ENCODE measurements around the gene HTD2. TPM values are rescaled to one million over a fixed set of nuclear protein-coding genes. Genes with fewer than 3 reads are reported as not detected.

The HTD2 gene
- total RNA-seq, 1 experiment from 2014 or later = 18.2 TPM

DNA sequence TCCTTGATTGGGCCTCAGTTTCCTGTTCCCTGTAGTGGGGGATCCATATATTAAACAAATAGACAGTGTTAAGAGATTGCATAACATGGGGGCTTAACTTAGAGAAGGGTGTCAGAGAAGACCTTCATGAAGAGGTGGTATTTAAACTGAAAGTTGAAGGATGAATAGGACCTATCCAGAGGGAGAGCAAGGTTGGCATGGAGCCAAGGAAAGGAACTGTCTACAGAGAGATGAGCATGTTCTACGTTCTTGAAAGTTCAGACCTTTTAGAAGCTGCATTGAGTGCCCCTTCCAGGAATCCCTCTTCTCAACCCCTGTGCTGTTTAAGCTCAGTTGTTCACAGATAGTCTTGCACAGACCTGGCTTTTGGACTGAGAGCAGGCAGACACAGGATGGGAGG is 2.4 kb downstream of the HTD2 start:
- Histone ChIP-seq H3K4me3 (ENCODE audit: insufficient read depth, low read depth, low read length) (no peak overlapping the region), H3K27me3 (ENCODE audit: control insufficient read depth, insufficient read depth, low read length) (no peaks in the 10 kb centered on the region), H3K36me3 (replicated peaks; ENCODE audit: control insufficient read depth, insufficient read depth, low read length) (peaks cover 26% of the 10 kb centered on the region)
- no peak for DNase-seq

DNA sequence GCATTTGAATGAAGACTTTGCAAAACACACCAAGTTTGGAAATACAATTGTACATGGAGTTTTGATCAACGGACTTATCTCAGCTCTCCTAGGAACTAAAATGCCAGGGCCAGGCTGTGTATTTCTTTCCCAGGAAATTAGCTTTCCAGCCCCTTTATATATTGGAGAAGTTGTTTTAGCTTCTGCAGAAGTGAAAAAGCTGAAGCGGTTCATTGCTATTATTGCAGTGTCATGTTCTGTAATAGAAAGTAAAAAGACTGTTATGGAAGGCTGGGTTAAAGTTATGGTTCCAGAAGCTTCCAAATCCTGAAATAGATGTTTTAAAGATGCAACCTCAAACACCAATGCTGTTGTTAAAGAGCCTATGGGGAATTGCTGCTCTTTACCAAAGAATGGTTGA is 11.5 kb downstream of the HTD2 start:
- DNase-seq = no peak
- peaks cover 28% of the 10 kb centered on the region for H3K36me3 ChIP-seq (replicated peaks; ENCODE audit: control insufficient read depth, insufficient read depth, low read length)
- no peak overlapping the region for H3K4me3 ChIP-seq (ENCODE audit: insufficient read depth, low read depth, low read length)
- no peaks in the 10 kb centered on the region for H3K27me3 ChIP-seq (ENCODE audit: control insufficient read depth, insufficient read depth, low read length)

DNA sequence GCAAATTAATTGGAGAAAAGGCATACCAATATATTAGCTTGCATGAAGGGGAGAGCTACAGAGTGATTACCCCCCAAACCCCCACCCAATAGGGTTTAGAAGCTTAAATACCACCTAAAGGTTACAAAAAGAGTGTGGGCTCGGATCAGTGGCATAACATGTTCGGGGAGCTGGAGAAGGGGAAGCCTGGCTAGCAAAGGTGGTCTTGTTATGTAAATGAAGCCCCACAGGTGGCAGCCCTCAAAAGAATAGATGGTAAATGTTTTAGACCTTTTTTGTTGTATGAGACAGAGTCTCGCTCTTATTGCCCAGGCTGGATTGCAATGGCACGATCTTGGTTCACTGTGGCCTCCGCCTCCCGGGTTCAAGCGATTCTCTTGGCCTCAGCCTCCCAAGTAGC is 15.5 kb downstream of the HTD2 start:
- Histone ChIP-seq H3K36me3 (replicated peaks; ENCODE audit: control insufficient read depth, insufficient read depth, low read length) (peaks cover 14% of the 10 kb centered on the region), H3K27me3 (ENCODE audit: control insufficient read depth, insufficient read depth, low read length) (no peaks in the 10 kb centered on the region), H3K4me3 (ENCODE audit: insufficient read depth, low read depth, low read length) (no peak overlapping the region)
- DNase-seq = peak; percentile 61

DNA sequence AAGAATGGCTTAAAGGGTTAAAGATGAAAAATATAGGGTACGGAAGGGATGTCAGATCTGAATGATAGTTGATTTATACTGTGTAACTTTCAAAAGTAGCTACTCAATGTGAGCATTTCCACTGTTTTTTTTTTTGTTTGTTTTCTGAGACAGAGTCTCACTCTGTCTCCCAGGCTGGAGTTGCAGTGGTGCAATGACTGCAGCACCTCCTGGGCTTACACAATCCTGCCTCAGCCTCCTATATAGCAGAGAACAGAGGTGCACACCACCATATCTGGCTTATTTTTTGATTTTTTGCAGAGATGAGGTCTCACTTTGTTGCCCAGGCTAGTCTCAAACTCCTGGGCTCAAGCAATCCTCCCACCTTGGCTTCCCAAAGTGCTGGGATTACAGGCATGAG is 16.5 kb downstream of the HTD2 start:
- Histone ChIP-seq H3K27me3 (ENCODE audit: control insufficient read depth, insufficient read depth, low read length) (no peaks in the 10 kb centered on the region), H3K36me3 (replicated peaks; ENCODE audit: control insufficient read depth, insufficient read depth, low read length) (peaks cover 4% of the 10 kb centered on the region), H3K4me3 (ENCODE audit: insufficient read depth, low read depth, low read length) (no peak overlapping the region)
- DNase-seq = no peak

DNA sequence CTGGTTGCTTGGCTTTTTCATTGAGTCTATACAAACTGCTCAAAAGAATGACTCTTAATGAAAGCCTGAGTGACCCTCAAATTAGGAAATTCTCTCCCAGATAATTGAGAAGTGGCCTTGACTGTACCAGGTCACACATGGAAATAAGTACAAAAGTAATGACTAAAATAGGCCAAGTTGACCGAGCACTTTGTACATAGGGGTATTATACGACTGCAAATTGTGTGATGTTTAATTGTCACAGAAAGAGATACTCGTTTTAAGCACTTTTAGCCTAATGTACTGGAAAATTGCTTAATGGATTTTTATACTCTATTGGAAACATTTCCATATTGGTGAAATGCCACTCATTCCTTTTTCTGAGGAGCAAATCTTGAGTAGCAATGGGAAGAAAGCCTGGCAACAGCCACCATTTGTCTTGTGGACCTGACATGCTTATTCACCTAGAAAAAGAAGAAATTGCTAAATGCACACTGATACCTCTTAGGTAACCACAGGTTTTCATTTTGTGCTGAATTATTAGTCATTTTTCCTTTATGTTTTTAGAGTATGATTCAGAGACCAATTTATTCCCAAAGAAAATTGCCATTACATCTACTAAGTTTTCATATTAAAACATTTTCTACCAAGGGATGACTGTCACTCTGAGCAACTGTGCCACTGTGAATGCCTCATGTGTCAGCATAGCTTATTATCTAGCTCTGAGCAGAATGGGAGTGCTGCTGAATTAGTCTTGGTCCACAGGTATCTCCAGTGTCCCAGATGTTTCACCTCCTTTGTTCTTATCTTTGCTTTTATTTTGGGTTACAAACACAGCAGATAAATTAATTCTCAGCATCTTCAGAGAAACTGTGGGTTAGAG is 17.4 kb downstream of the HTD2 start:
- Histone ChIP-seq H3K27me3 (ENCODE audit: control insufficient read depth, insufficient read depth, low read length) (no peaks in the 10 kb centered on the region), H3K4me3 (ENCODE audit: insufficient read depth, low read depth, low read length) (no peak overlapping the region), H3K36me3 (replicated peaks; ENCODE audit: control insufficient read depth, insufficient read depth, low read length) (no peaks in the 10 kb centered on the region)
- DNase-seq = no peak

DNA sequence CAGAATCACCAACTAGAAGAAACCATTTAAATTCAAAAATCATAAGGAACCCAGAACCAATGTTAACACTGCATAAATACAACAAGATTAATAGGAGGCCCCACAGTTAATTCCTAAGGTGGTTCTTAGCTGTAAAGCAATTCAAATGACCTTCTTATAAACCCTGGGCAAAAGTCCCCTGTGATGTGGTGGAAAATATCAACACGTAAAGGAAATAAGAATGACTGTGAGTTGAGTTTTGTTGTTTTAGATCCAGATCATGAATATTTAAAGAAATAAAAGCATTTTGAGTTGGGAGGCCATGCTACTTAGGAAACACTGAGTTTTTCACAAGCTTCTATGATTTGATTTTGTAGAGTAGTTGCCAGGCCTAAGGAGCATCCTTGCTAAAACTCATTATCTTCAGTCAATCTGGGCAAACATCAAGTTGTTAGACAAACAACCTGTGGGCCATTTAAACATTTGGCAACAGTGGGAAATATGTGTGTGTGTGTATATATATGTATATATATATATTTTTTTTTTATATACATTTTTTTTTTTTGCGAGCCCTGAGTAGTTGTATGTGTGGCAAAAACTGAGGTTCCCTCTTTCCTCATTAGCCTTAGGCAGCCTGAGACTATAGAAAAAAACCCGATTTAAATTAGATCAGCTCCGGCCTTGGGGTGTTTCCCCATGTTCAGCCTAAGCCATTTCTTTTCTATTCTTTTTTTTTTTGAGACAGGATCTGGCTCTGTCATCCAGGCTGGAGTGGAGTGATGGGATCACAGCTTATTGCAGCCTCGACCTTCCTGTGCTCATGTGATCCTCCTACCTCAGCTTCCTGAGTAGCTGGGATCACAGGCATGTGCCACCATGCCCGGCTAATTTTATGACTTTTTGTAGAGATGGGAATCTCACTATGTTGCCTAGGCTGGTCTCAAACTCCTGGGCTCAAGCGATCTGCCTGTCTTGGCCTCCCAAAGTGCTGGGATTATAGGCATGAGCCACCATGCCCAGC is 18.4 kb downstream of the HTD2 start:
- DNase-seq = no peak
- Histone ChIP-seq H3K36me3 (replicated peaks; ENCODE audit: control insufficient read depth, insufficient read depth, low read length) (no peaks in the 10 kb centered on the region), H3K4me3 (ENCODE audit: insufficient read depth, low read depth, low read length) (no peak overlapping the region), H3K27me3 (ENCODE audit: control insufficient read depth, insufficient read depth, low read length) (no peaks in the 10 kb centered on the region)

DNA sequence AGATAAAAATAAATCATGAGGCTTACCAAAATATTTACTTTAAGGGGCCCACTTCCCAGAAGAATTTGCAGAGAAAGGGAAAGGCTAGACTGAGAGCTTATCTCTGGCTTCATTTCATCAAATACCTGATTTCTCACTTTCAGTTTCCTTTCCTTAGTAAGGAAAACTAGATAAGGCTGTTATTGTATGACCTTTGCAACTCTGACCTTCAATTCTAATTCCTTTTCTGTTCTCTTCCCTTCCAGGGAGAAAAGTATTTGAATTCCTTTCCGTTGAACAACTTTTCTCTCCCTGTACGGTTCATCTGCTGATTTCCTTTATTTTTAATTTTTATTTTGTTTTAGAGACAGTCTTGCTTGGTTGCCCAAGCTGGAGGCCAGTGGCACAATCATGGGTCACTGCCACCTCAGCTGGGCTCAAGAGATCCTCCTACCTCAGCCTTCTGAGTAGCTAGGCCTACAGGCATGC is 19.2 kb downstream of the HTD2 start:
- Histone ChIP-seq H3K4me3 (ENCODE audit: insufficient read depth, low read depth, low read length) (no peak overlapping the region), H3K27me3 (ENCODE audit: control insufficient read depth, insufficient read depth, low read length) (no peaks in the 10 kb centered on the region), H3K36me3 (replicated peaks; ENCODE audit: control insufficient read depth, insufficient read depth, low read length) (no peaks in the 10 kb centered on the region)
- no peak for DNase-seq

DNA sequence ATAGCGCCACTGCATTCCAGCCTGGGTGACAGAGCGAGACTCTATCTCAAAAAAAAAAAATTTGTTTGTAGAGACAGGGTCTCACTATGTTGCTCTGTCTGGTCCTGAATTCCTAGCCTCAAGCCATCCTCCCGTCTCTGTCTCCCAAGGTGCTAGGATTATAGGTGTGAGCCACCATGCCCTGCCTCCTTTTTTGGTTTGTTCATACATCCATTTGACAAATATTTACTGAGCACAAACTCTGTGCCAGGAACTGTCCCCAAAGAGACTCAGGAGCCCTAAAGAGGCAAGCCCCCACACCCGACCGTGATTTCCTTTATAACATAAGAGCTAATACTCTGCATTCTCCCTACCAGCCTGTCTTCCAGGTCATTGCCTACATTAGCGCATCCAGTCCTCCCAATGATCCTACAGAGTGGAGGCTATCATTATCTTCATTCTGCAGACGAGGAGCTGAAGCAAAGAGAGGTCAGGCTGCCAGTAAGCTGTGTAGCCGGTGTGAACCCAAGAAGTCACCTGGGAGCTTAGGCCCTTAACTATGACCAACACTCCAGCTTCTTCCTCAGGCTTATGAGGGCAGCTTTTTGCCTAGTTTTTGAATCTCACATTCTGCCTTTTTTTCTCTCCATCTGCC is 20.1 kb downstream of the HTD2 start:
- no peaks in the 10 kb centered on the region for H3K36me3 ChIP-seq (replicated peaks; ENCODE audit: control insufficient read depth, insufficient read depth, low read length)
- no peak overlapping the region for H3K4me3 ChIP-seq (ENCODE audit: insufficient read depth, low read depth, low read length)
- DNase-seq = no peak
- no peaks in the 10 kb centered on the region for H3K27me3 ChIP-seq (ENCODE audit: control insufficient read depth, insufficient read depth, low read length)

DNA sequence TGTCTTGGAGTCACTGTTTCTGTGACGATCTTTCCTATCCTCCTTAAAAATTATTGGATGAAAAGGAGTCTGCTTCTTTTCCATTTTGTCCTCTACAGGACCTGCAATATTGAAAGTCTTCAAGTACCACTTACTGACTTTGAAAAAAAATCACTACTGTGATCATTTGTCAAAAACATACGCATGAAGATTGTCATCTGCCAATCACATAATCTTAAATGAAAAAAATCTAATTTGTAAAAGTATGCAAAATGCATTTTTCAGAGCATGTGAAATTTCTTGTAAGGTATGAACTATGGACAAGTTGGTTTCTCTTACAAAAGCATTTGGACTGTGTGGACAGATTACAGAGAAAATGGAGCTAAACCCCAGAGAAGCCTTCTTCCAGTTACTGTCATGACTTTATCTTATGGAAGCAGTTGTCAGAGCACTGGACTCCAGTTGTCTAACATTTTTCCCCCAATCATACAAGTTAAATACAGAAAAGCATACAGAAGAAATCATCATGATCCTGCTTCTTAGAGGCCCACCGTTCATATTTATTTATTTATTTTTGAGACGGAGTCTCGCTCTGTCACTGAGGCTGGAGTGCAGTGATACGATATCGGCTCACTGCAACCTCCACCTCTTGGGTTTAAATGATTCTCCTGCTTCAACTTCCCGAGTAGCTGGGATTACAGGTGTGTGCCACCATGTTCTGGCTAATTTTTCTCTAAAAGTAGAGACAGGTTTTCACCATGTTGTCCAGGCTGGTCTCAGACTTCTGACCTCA is 23.0 kb downstream of the HTD2 start:
- no peak for DNase-seq
- H3K27me3 ChIP-seq (ENCODE audit: control insufficient read depth, insufficient read depth, low read length) = peaks cover 11% of the 10 kb centered on the region; the same call in 1 of the 2 replicates
- H3K36me3 ChIP-seq (replicated peaks; ENCODE audit: control insufficient read depth, insufficient read depth, low read length) = no peaks in the 10 kb centered on the region
- H3K4me3 ChIP-seq (ENCODE audit: insufficient read depth, low read depth, low read length) = no peak overlapping the region

DNA sequence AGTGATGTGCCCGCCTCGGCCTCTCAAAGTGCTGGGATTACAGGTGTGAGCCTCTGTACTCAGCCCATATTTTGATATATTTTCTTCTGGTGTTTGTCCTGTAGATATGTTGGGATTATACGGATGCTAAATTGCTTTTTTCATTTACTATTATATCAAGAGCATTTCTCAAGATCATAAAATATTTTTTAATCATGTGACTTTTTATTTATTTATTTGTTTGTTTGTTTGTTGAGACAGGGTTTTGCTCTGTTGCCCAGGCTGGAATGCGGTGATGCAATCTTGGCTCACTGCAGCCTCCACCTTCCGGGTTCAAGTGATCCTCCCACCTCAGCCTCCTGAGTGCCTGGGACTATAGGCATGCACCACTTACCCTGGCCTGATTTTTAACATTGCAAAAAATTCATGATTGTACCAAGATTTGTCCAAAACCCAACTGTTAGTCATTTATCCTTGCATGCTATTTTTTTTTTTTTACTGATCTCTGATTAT is 23.6 kb downstream of the HTD2 start:
- peaks cover 11% of the 10 kb centered on the region; the same call in 1 of the 2 replicates for H3K27me3 ChIP-seq (ENCODE audit: control insufficient read depth, insufficient read depth, low read length)
- no peak for DNase-seq
- no peak overlapping the region for H3K4me3 ChIP-seq (ENCODE audit: insufficient read depth, low read depth, low read length)
- no peaks in the 10 kb centered on the region for H3K36me3 ChIP-seq (replicated peaks; ENCODE audit: control insufficient read depth, insufficient read depth, low read length)

DNA sequence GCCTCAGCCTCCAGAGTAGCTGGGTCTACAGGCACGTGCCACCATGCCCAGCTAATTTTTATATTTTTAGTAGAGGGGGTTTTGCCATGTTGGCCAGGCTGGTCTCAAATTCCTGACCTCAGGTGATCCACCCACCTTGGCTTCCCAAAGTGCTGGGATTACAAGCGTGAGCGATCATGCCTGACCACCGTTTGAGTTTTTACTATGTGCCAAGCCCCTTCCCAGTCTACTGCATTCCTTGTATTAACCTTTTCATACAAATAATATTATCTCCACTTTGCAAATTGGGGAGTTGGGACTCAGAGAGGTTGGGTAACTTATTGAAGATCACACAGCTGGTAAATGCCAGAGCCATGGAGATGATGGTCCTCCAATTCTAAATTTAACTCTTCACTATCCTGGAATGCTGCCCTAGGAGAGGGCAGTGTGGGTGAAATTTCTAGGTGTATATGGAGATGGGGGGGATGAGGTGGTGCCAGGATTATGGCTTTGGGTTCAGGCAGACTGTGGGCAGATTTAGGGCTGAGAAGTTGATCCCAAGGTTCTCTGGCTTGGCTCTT is 25.4 kb downstream of the HTD2 start:
- DNase-seq = no peak
- H3K4me3 ChIP-seq (ENCODE audit: insufficient read depth, low read depth, low read length) = no peak overlapping the region
- no peaks in the 10 kb centered on the region for H3K36me3 ChIP-seq (replicated peaks; ENCODE audit: control insufficient read depth, insufficient read depth, low read length)
- H3K27me3 ChIP-seq (ENCODE audit: control insufficient read depth, insufficient read depth, low read length) = peaks cover 11% of the 10 kb centered on the region; the same call in 1 of the 2 replicates

DNA sequence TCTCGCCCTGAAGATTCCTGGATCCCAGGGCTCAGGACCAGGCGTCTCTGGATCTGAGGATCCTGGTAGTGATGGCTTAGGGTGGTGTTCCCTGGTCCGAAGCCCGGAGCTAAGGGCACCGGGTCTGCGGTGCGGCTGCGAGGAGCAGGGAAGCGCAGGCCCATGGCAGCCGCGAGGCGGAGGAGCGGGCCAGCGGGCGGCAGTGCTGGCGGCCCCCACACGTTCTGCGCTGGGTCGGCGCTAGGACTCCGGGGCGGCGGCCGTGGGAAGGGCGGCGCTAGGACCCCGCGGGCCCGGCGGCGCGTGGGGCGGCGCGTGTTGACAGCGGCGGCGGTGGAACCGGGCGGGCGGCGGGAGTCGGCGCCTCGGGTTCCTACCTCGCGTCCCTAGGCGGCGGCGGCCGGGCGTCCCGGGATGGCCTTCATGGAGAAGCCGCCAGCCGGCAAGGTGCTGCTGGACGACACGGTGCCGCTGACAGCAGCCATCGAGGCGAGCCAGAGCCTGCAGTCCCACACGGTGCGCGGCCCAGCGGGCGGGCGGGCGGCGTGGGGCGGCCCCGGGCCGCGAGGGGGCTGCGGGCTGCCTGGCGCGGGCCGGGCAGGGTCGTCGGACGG is 26.4 kb downstream of the HTD2 start, which contains the start of gene PXK:
PXK (plus strand) TSS at position 318 of the 614 bp plus-strand sequence; CDS start at position 415, 97 bp downstream.
- peak; percentile 88 for DNase-seq
- H3K4me3 ChIP-seq (ENCODE audit: insufficient read depth, low read depth, low read length) = peak within 1 kb of the TSS; percentile 58
- no peaks in the 10 kb centered on the region for H3K36me3 ChIP-seq (replicated peaks; ENCODE audit: control insufficient read depth, insufficient read depth, low read length)
- peaks cover 11% of the 10 kb centered on the region; the same call in 1 of the 2 replicates for H3K27me3 ChIP-seq (ENCODE audit: control insufficient read depth, insufficient read depth, low read length)

Data from H7 (cell line).